SHP77 treated with DMSO at 0.1 percent for 48 hours (cell line): Measurements from ENCODE around the gene SWT1.

Source experiments
- DNase-seq: peaks from one replicate; lab custom pipeline; 2025; lab: John Stamatoyannopoulos, UW

The SWT1 gene

GRCh38 chr1:185322636-185323035 is 165.7 kb downstream of the SWT1 start:
- DNase-seq: no peak

GRCh38 chr1:185324118-185324517 is 167.2 kb downstream of the SWT1 start:
- no peak for DNase-seq

- no peak for DNase-seq
Measured at GRCh38 chr1:185325413-185325812, 168.4 kb downstream of the SWT1 start.

GRCh38 chr1:185328255-185328654 is 171.3 kb downstream of the SWT1 start:
- no peak for DNase-seq

GRCh38 chr1:185334182-185334581 is 177.2 kb downstream of the SWT1 start:
- no peak for DNase-seq

GRCh38 chr1:185337246-185337645 is 180.3 kb downstream of the SWT1 start:
- no peak for DNase-seq

- no peak for DNase-seq
Measured at GRCh38 chr1:185338719-185339622, 182.0 kb downstream of the SWT1 start.

- no peak for DNase-seq
Measured at GRCh38 chr1:185341196-185341781, 184.3 kb downstream of the SWT1 start.
